NB4 (cell line): ENCODE data around the gene PTPRK.

Source experiments
- CTCF ChIP-seq: IDR thresholded peaks from one replicate; pipeline ENCODE4 v1.5.1; 2012; ENCODE audit warnings: low read depth, low read length
- MAX ChIP-seq: IDR thresholded peaks from 2 replicates; pipeline ENCODE4 v1.6.1; 2011; ENCODE audit warnings: low read depth, low read length
- MYC ChIP-seq: IDR thresholded peaks from 2 replicates; pipeline ENCODE4 v1.6.1; 2011; ENCODE audit warnings: low read depth, low read length
- POLR2A ChIP-seq: IDR thresholded peaks from 2 replicates; pipeline ENCODE4 v1.6.1; 2011; ENCODE audit warnings: mild to moderate bottlenecking; ENCODE audit not compliant: insufficient read length; ENCODE audit errors: extremely low read depth

- TF ChIP-seq CTCF: no peak
- no peak for TF ChIP-seq POLR2A
- TF ChIP-seq MAX: no peak
- TF ChIP-seq MYC: no peak
Observed at GRCh38 chr6:127998985-127999384, 521.4 kb downstream of the PTPRK start.
